ENCODE measurements around the gene ETV6. TPM values are rescaled to one million over a fixed set of nuclear protein-coding genes. Genes with fewer than 3 reads are reported as not detected.

The ETV6 gene
- total and polyA plus RNA-seq, 9 donors = 7.0 to 11.1 (median 9.1) TPM

- WGBS (ENCODE audit: insufficient coverage) = no CpG with 5 or more reads among the region's 7 CpGs
- DNase-seq = no peak
- H3K4me1 ChIP-seq (ENCODE audit: control insufficient read depth, insufficient read depth, low read length) = peaks cover 16% of the 10 kb centered on the region
- H3K4me3 ChIP-seq (ENCODE audit: low read length) = no peak overlapping the region
- H3K27ac ChIP-seq (ENCODE audit: low read length) = no peak overlapping the region
- peaks cover 2% of the 10 kb centered on the region for H3K36me3 ChIP-seq (ENCODE audit: control insufficient read depth, insufficient read depth, low read length)
- no peaks in the 10 kb centered on the region for H3K9me3 ChIP-seq (replicated peaks; ENCODE audit: control insufficient read depth, low read depth, low read length)
- no peaks in the 10 kb centered on the region for H3K27me3 ChIP-seq (ENCODE audit: control insufficient read depth, insufficient read depth, low read length)
Observed at GRCh38 chr12:11729439-11730150, 80.1 kb downstream of the ETV6 start.

GRCh38 chr12:11730299-11731041 lies 81.0 kb downstream of the ETV6 start:
- peaks cover 2% of the 10 kb centered on the region for H3K36me3 ChIP-seq (ENCODE audit: control insufficient read depth, insufficient read depth, low read length)
- DNase-seq = no peak
- no peaks in the 10 kb centered on the region for H3K9me3 ChIP-seq (replicated peaks; ENCODE audit: control insufficient read depth, low read depth, low read length)
- no peak overlapping the region for H3K27ac ChIP-seq (ENCODE audit: low read length)
- no peaks in the 10 kb centered on the region for H3K27me3 ChIP-seq (ENCODE audit: control insufficient read depth, insufficient read depth, low read length)
- 85% methylated on average over 4 of the region's 8 CpGs for WGBS (ENCODE audit: insufficient coverage)
- peaks cover 8% of the 10 kb centered on the region for H3K4me1 ChIP-seq (ENCODE audit: control insufficient read depth, insufficient read depth, low read length)
- no peak overlapping the region for H3K4me3 ChIP-seq (ENCODE audit: low read length)

GRCh38 chr12:11731042-11731357 lies 81.5 kb downstream of the ETV6 start:
- Histone ChIP-seq H3K4me1 (ENCODE audit: control insufficient read depth, insufficient read depth, low read length) (peaks cover 4% of the 10 kb centered on the region), H3K27ac (ENCODE audit: low read length) (no peak overlapping the region), H3K4me3 (ENCODE audit: low read length) (no peak overlapping the region), H3K9me3 (replicated peaks; ENCODE audit: control insufficient read depth, low read depth, low read length) (no peaks in the 10 kb centered on the region), H3K27me3 (ENCODE audit: control insufficient read depth, insufficient read depth, low read length) (no peaks in the 10 kb centered on the region), H3K36me3 (ENCODE audit: control insufficient read depth, insufficient read depth, low read length) (peaks cover 2% of the 10 kb centered on the region)
- no CpG with 5 or more reads among the region's 1 CpG for WGBS (ENCODE audit: insufficient coverage)
- DNase-seq = no peak

- Histone ChIP-seq H3K27ac (ENCODE audit: low read length) (no peak overlapping the region), H3K36me3 (ENCODE audit: control insufficient read depth, insufficient read depth, low read length) (peaks cover 2% of the 10 kb centered on the region), H3K27me3 (ENCODE audit: control insufficient read depth, insufficient read depth, low read length) (no peaks in the 10 kb centered on the region), H3K4me1 (ENCODE audit: control insufficient read depth, insufficient read depth, low read length) (peaks cover 4% of the 10 kb centered on the region), H3K4me3 (ENCODE audit: low read length) (no peak overlapping the region), H3K9me3 (replicated peaks; ENCODE audit: control insufficient read depth, low read depth, low read length) (no peaks in the 10 kb centered on the region)
- no peak for DNase-seq
- WGBS (ENCODE audit: insufficient coverage) = no CpG with 5 or more reads among the region's 3 CpGs
Observed at GRCh38 chr12:11731455-11731854, 82.0 kb downstream of the ETV6 start.

- Histone ChIP-seq H3K9me3 (replicated peaks; ENCODE audit: control insufficient read depth, low read depth, low read length) (no peaks in the 10 kb centered on the region), H3K36me3 (ENCODE audit: control insufficient read depth, insufficient read depth, low read length) (peaks cover 2% of the 10 kb centered on the region), H3K4me1 (ENCODE audit: control insufficient read depth, insufficient read depth, low read length) (peaks cover 4% of the 10 kb centered on the region), H3K27ac (ENCODE audit: low read length) (no peak overlapping the region), H3K27me3 (ENCODE audit: control insufficient read depth, insufficient read depth, low read length) (no peaks in the 10 kb centered on the region), H3K4me3 (ENCODE audit: low read length) (no peak overlapping the region)
- no CpG with 5 or more reads among the region's 5 CpGs for WGBS (ENCODE audit: insufficient coverage)
- DNase-seq = no peak
Observed at GRCh38 chr12:11732023-11732422, 82.5 kb downstream of the ETV6 start.

- H3K36me3 ChIP-seq (ENCODE audit: control insufficient read depth, insufficient read depth, low read length) = peaks cover 2% of the 10 kb centered on the region
Observed at GRCh38 chr12:11732715-11733114, 83.2 kb downstream of the ETV6 start.

GRCh38 chr12:11734580-11735180 lies 85.2 kb downstream of the ETV6 start:
- H3K9me3 ChIP-seq (replicated peaks; ENCODE audit: control insufficient read depth, low read depth, low read length) = no peaks in the 10 kb centered on the region
- no peak overlapping the region for H3K27ac ChIP-seq (ENCODE audit: low read length)
- 80% methylated on average over 1 of the region's 5 CpGs for WGBS (ENCODE audit: insufficient coverage)
- H3K27me3 ChIP-seq (ENCODE audit: control insufficient read depth, insufficient read depth, low read length) = no peaks in the 10 kb centered on the region
- peaks cover 2% of the 10 kb centered on the region for H3K36me3 ChIP-seq (ENCODE audit: control insufficient read depth, insufficient read depth, low read length)
- DNase-seq = no peak
- peaks cover 2% of the 10 kb centered on the region for H3K4me1 ChIP-seq (ENCODE audit: control insufficient read depth, insufficient read depth, low read length)
- no peak overlapping the region for H3K4me3 ChIP-seq (ENCODE audit: low read length)

More at GRCh38 chr12:11732715-11733114, 83.2 kb downstream of the ETV6 start:
- H3K27ac ChIP-seq (ENCODE audit: low read length) = no peak overlapping the region
- H3K4me3 ChIP-seq (ENCODE audit: low read length) = no peak overlapping the region
- no peaks in the 10 kb centered on the region for H3K9me3 ChIP-seq (replicated peaks; ENCODE audit: control insufficient read depth, low read depth, low read length)
- no peak for DNase-seq
- H3K4me1 ChIP-seq (ENCODE audit: control insufficient read depth, insufficient read depth, low read length) = peaks cover 4% of the 10 kb centered on the region
- H3K27me3 ChIP-seq (ENCODE audit: control insufficient read depth, insufficient read depth, low read length) = no peaks in the 10 kb centered on the region
- WGBS (ENCODE audit: insufficient coverage) = no CpG with 5 or more reads among the region's 2 CpGs

- Histone ChIP-seq H3K36me3 (ENCODE audit: control insufficient read depth, insufficient read depth, low read length) (no peaks in the 10 kb centered on the region), H3K27ac (ENCODE audit: low read length) (no peak overlapping the region), H3K4me1 (ENCODE audit: control insufficient read depth, insufficient read depth, low read length) (no peaks in the 10 kb centered on the region), H3K27me3 (ENCODE audit: control insufficient read depth, insufficient read depth, low read length) (no peaks in the 10 kb centered on the region), H3K4me3 (ENCODE audit: low read length) (no peak overlapping the region), H3K9me3 (replicated peaks; ENCODE audit: control insufficient read depth, low read depth, low read length) (no peaks in the 10 kb centered on the region)
- no peak for DNase-seq
- WGBS (ENCODE audit: insufficient coverage) = 91% methylated on average over 6 of the region's 6 CpGs
Observed at GRCh38 chr12:11738450-11738849, 89.0 kb downstream of the ETV6 start.

- no peaks in the 10 kb centered on the region for H3K4me1 ChIP-seq (ENCODE audit: control insufficient read depth, insufficient read depth, low read length)
- DNase-seq = peak; percentile 80
- peak overlapping the region; percentile 32 for H3K27ac ChIP-seq (ENCODE audit: low read length)
- H3K27me3 ChIP-seq (ENCODE audit: control insufficient read depth, insufficient read depth, low read length) = no peaks in the 10 kb centered on the region
- WGBS (ENCODE audit: insufficient coverage) = 19% methylated on average over 3 of the region's 9 CpGs
- no peak overlapping the region for H3K4me3 ChIP-seq (ENCODE audit: low read length)
- no peaks in the 10 kb centered on the region for H3K36me3 ChIP-seq (ENCODE audit: control insufficient read depth, insufficient read depth, low read length)
- H3K9me3 ChIP-seq (replicated peaks; ENCODE audit: control insufficient read depth, low read depth, low read length) = no peaks in the 10 kb centered on the region
Observed at GRCh38 chr12:11739980-11740577, 90.6 kb downstream of the ETV6 start.

GRCh38 chr12:11741434-11742092 lies 92.1 kb downstream of the ETV6 start:
- Histone ChIP-seq H3K4me1 (ENCODE audit: control insufficient read depth, insufficient read depth, low read length) (no peaks in the 10 kb centered on the region), H3K4me3 (ENCODE audit: low read length) (no peak overlapping the region), H3K27ac (ENCODE audit: low read length) (no peak overlapping the region), H3K36me3 (ENCODE audit: control insufficient read depth, insufficient read depth, low read length) (no peaks in the 10 kb centered on the region), H3K27me3 (ENCODE audit: control insufficient read depth, insufficient read depth, low read length) (no peaks in the 10 kb centered on the region), H3K9me3 (replicated peaks; ENCODE audit: control insufficient read depth, low read depth, low read length) (no peaks in the 10 kb centered on the region)
- WGBS (ENCODE audit: insufficient coverage) = no CpG with 5 or more reads among the region's 4 CpGs
- DNase-seq = no peak

Data from muscle of leg (tissue), 11 donors.